ENCODE results near the gene SMYD1.

SMYD1 gene

DNA sequence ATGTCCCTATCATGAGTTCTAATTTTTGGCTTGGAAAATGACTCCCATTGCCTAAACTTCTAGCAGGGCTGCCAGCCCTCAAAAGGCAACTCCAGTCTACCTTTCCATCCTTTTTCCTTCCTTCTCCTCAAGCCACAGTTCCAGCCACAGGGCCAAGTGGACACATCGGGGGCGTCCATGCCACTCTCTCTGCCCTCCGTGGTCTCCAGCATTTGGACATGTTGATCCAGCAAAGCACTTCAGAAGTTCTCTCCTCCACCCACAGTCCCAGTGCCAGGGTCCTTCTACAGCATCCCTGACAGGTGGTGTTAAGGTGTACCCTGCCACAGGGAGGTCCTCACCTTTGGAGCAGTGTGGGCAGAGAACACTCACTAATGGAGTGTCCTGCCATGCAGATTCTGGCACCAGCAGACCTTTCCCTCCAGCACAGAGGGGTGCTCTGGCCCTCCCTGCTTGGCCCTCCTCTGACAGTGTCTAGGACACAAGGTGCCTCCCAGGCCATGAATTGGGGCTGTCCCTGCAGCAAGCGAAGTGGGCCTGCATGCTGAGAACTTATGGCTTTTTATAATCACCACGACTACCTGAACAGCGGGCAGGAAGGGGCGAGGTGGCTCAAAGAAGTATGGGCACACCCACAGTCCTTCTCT lies 61.8 kb downstream of the SMYD1 start:
- in situ Hi-C loops (cut with HindIII; ENCODE audit: low pct_unique_long_range_greater_than_20kb, low sequenced_read_pairs) = no loop called here
- TF ChIP-seq JUND (IDR thresholded peaks at IDR 0.05; ENCODE audit: low read depth) = no peak
- no peak for DNase-seq (ENCODE audit: low read depth in 1 of 2, low spot score in 1 of 2)

DNA sequence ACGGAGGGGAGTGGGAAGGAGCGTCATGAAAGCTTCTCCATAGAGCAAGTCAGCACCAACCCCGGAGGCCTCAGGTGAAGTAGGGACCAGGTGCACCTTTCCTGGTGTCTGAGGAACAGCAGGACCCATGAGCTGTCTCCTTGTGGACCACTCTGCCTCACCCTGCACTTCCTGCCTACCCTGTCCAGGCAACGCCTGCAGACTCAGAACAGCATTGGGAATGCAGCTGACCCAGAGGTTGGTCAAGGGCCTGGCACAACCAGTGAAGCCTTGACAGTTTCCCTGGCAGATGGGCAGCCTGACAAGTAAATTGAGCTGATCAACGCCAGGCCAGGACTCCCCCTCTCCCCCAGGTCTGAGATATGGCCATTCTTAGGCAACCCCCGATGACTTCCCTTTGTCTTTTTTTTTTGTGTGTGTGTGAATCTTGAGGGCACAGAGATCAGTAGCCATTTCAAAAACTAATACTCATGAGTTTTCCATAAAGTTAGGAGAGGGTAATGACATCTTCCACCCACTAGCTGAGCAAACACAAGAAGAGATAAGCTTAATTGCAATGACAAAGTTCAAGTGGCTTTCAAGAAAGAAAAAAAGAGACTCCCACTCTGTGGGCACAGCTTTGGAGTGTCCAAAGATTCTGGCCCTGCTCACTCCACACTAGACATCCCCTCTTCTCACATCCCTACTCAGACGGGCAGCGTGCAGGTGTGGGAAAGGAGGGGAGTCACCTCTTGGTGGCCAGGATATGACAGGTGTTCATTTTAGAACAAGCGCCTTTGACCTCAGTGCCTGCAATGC lies 63.8 kb downstream of the SMYD1 start:
- no peak for TF ChIP-seq JUND (IDR thresholded peaks at IDR 0.05; ENCODE audit: low read depth)
- in situ Hi-C loops (cut with HindIII; ENCODE audit: low pct_unique_long_range_greater_than_20kb, low sequenced_read_pairs) = no loop called here
- no peak for DNase-seq (ENCODE audit: low read depth in 1 of 2, low spot score in 1 of 2)

DNA sequence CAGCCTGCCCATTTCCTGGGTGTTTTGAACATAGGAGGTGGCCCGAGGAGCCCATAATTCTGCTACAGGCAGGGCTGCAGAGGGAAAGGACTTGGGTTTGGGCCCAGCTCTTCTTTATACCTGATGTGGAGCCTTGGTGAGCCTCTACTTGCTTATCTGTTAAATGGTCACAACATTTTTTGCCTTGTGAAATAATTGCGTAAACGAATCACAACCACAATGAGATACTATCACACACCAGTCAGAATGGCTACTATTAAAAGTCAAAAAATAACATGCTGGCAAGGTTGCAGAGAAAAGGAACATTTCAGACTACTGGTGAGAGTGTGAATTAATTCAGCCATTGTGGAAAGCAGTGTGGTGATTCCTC lies 64.4 kb downstream of the SMYD1 start:
- no peak for DNase-seq (ENCODE audit: low read depth in 1 of 2, low spot score in 1 of 2)
- in situ Hi-C loops (cut with HindIII; ENCODE audit: low pct_unique_long_range_greater_than_20kb, low sequenced_read_pairs) = no loop called here
- no peak for TF ChIP-seq JUND (IDR thresholded peaks at IDR 0.05; ENCODE audit: low read depth)

DNA sequence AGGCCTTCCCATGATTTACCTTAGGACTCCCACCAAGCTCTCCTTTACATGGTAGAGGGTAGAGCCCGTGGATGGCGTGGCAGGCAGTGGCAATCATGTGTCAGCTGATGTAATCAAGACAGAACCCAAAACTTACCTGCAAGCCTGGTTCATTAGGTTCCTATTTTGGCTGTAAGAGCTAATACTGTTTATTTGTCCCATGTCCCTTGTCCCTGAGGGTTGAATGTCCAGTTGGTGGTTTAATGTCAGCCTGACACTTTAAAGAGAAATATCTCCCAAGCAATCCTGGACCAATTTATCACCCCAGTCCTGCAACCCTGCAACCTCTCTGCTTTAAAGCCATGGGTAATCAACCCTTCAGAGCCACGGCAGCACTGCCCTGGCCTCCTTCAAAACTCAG lies 66.2 kb downstream of the SMYD1 start:
- DNase-seq (ENCODE audit: low read depth in 1 of 2, low spot score in 1 of 2) = no peak
- TF ChIP-seq JUND (IDR thresholded peaks at IDR 0.05; ENCODE audit: low read depth) = no peak

DNA sequence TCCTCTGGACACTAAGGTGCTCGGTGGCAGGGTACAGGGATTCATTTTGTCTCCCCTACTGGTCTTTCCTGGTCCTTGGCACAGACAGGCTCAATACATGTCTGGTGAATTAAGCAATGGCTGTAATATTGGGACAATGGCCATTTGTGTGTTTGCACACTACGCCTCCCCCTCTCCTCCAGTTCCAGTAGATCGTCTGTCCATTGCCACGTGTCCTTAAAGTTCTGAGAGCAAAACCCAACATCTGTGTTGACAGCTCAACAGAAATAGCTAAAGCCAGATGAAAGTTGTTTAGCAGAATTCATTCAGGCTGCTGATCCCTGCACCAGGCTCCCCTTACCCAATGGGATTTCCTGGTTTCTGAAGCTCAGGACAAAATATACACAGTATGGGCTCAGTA lies 69.2 kb downstream of the SMYD1 start:
- no peak for DNase-seq (ENCODE audit: low read depth in 1 of 2, low spot score in 1 of 2)
- in situ Hi-C loops (cut with HindIII; ENCODE audit: low pct_unique_long_range_greater_than_20kb, low sequenced_read_pairs) = no loop called here
- no peak for TF ChIP-seq JUND (IDR thresholded peaks at IDR 0.05; ENCODE audit: low read depth)

More for the DNA sequence above, 66.2 kb downstream of the SMYD1 start:
- in situ Hi-C loops (cut with HindIII; ENCODE audit: low pct_unique_long_range_greater_than_20kb, low sequenced_read_pairs) = no loop called here

DNA sequence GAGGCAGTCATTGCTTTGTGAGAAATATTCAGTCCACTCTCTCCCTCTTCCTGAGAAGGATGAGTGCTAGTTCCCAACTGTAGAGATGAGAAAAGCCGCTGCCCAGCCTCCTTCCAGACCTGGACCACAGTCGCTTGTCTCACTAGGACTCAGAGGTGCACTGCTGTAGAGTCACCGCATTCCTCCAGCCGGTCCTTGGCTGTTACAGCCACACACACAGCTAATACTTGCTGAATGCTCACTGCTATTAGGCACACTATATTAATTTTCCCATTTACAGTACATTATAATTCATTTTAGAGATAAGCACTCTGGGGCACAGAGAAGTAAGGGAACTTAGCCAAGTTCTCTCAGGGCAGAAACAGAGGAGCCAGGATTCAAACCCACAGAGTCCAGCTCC lies 70.2 kb downstream of the SMYD1 start:
- no peak for DNase-seq (ENCODE audit: low read depth in 1 of 2, low spot score in 1 of 2)
- in situ Hi-C loops (cut with HindIII; ENCODE audit: low pct_unique_long_range_greater_than_20kb, low sequenced_read_pairs) = no loop called here
- TF ChIP-seq JUND (IDR thresholded peaks at IDR 0.05; ENCODE audit: low read depth) = no peak

DNA sequence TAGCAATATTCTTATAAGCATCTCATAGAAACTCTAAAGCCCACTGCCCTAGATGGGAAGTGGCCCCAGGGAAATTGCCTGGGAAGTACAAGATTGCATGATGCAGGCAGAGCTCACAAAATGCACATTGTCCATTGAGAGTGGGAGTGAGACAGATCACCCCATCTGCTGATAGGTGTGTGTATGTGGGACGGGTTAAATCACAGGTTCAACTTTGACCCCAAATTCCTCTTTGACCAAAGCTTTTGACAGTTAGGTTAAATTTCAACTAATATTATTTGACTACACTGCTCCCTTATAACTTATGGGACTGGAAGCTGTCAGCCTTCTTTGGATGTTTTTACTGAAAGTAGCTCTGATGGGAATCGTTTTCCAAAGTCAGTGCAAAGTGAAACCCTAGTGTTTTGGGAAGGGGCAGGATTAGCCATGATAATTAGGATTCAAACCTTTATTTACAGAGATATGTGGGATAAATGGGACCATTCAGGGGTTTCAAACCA lies 71.6 kb downstream of the SMYD1 start:
- TF ChIP-seq JUND (IDR thresholded peaks at IDR 0.05; ENCODE audit: low read depth) = no peak
- in situ Hi-C loops (cut with HindIII; ENCODE audit: low pct_unique_long_range_greater_than_20kb, low sequenced_read_pairs) = no loop called here
- no peak for DNase-seq (ENCODE audit: low read depth in 1 of 2, low spot score in 1 of 2)

DNA sequence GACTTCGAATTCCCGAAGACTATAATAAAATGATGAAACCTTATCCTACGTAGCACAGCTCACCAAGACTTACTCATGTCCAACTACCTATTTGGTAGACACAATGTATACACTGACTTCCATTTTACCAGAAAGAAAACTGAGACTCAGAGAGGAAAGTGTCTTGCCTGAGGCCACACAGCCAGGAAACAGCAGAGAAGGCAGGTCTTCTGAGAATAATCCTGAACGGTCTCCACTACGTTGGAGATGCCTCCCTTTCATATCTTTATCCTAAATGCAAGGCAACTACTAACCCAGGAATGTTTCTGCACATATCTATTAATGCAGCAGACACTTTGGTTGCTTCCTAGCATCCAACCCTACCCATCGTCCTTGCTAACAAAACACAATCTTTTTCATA lies 72.2 kb downstream of the SMYD1 start:
- no peak for DNase-seq (ENCODE audit: low read depth in 1 of 2, low spot score in 1 of 2)
- no peak for TF ChIP-seq JUND (IDR thresholded peaks at IDR 0.05; ENCODE audit: low read depth)
- in situ Hi-C loops (cut with HindIII; ENCODE audit: low pct_unique_long_range_greater_than_20kb, low sequenced_read_pairs) = no loop called here

DNA sequence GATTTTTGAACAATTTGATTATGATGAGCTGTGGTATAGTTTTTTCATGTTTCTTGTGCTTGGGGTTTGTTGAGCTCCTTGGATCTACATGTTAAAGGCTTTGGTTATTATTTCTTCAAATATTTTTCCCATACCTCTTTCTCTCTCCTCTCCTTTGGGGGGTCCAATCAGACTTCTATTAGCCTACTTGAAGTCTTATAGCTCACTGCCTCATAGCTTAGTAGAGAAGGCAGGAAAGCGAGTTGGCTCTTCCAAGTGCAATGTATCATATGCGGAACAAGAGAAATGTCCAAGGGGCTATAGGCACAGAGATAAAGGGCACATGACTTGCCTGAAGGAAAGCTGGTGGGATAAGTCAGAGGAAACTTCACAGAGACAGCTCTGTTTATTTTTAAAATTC lies 74.3 kb downstream of the SMYD1 start:
- no peak for DNase-seq (ENCODE audit: low read depth in 1 of 2, low spot score in 1 of 2)
- no peak for TF ChIP-seq JUND (IDR thresholded peaks at IDR 0.05; ENCODE audit: low read depth)
- in situ Hi-C loops (cut with HindIII; ENCODE audit: low pct_unique_long_range_greater_than_20kb, low sequenced_read_pairs) = no loop called here

DNA sequence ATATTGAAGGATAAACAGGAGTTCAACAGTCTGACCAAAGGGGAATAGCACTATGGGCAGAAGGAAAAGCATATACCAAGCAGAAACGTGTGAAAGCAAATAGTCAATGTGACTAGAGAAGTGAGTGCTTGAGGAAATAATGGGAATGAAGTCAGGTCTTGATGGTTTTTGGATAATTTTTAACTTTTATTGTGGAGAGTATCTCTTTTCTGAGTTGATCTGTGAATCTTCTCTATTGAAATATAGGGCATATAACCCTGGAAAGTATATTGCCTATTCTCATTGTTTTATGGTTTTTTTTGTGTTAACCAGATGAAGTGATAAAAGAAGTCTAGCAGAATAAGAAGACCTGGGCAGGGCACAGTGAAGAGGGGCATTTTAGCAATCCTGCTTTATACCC lies 76.6 kb downstream of the SMYD1 start:
- no peak for DNase-seq (ENCODE audit: low read depth in 1 of 2, low spot score in 1 of 2)
- TF ChIP-seq JUND (IDR thresholded peaks at IDR 0.05; ENCODE audit: low read depth) = no peak
- in situ Hi-C loops (cut with HindIII; ENCODE audit: low pct_unique_long_range_greater_than_20kb, low sequenced_read_pairs) = no loop called here

DNA sequence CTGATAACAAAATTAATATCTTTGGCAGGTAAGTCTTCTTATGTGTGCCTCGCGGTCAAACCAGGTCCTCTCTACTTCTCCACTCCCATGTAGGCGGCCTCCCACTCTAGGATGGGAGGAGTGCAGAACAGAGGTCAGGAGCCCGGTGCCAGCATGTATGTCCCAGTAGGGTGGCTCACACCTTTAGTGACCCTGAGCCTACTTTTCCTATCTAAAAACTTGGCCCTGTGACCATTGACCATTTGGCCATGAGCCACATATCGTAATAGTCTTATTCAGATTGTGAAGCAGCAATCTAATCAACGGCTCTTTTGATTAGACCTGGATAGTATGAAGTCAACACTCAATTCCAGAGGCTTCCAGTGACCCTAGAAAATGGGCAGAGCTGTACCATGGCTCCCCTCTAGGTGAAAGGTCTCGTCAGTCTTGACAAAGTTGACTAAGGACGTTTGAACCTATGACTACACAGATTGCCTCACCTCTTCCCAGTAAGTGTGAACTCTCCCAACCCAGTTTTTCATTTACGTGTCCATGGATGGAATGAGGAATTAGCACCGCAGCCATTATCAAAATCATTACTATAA lies 77.4 kb downstream of the SMYD1 start:
- DNase-seq (ENCODE audit: low read depth in 1 of 2, low spot score in 1 of 2) = no peak
- in situ Hi-C loops (cut with HindIII; ENCODE audit: low pct_unique_long_range_greater_than_20kb, low sequenced_read_pairs) = no loop called here
- no peak for TF ChIP-seq JUND (IDR thresholded peaks at IDR 0.05; ENCODE audit: low read depth)

DNA sequence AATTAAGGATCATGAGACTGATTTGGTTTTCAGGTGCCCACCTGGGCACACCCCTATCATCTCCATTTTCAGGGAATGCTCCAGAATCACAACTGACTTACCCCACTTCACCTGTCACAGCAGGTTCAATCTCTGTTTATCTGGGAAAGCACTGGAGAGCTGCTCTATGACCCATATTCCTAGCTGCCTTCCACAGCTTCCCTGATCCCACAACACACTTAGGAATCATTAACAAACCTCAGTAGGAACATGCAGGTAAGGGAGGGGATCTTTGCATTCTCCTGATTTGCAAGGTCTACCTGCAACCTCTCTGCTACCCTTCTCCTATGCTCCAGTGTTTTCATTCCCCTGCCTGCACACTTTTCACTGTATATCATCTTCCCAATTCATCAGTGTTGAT lies 79.0 kb downstream of the SMYD1 start:
- DNase-seq (ENCODE audit: low read depth in 1 of 2, low spot score in 1 of 2) = no peak
- TF ChIP-seq JUND (IDR thresholded peaks at IDR 0.05; ENCODE audit: low read depth) = no peak
- in situ Hi-C loops (cut with HindIII; ENCODE audit: low pct_unique_long_range_greater_than_20kb, low sequenced_read_pairs) = no loop called here

DNA sequence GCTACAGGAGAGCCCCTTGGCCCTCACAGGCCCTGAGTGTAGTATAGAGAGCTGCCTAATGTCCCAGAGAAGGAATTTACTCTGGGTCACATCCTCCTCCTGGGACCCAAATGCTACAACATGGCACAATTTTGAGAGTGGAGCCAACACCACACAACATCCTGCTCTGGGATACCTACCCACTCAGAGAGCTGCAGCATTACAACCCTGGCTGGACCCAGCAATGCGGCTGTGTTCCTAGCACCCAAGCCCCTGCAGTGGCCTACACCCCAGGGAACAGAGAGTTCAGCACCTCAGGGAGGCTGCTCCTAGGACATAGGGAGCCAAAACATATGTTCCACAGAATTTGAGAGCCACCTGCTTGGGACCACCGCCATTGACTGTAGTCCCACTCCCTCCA lies 79.5 kb downstream of the SMYD1 start:
- TF ChIP-seq JUND (IDR thresholded peaks at IDR 0.05; ENCODE audit: low read depth) = no peak
- in situ Hi-C loops (cut with HindIII; ENCODE audit: low pct_unique_long_range_greater_than_20kb, low sequenced_read_pairs) = no loop called here
- no peak for DNase-seq (ENCODE audit: low read depth in 1 of 2, low spot score in 1 of 2)
